Stimulated activated naive CD4-positive, alpha-beta T cell treated with Interleukin-2 at 50 U/mL for 16 hours (primary cell): Measurements from ENCODE around the gene ADGRL3.
"Not testable (repeated sequence)": the region's sequence is repeated elsewhere in the genome, so short reads cannot be mapped to it uniquely, and the experiment has no call there.

Source experiments
- DNase-seq: peaks from one replicate; lab custom pipeline; 2025; lab: John Stamatoyannopoulos, UW

ADGRL3 gene

DNA sequence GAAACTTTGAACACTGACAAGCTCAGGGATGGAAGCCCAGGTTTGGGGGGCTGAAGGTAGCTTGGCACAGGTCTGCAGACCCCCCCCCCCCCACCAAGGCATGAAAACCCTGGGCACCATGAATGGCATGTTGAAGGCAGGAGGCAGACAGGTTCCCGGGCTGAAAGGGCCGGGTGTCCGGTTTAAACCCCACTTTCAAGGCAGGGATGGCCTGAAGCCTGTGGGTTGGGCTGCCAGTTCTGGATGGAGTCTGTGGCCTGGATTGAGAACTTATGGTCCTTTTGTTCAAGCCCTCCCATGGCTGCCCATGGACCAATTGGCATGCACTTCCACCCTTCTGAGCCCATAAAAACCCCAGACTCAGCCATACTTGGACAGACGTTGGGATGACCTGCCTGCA, 616.9 kb downstream of the ADGRL3 start:
- DNase-seq = no peak

DNA sequence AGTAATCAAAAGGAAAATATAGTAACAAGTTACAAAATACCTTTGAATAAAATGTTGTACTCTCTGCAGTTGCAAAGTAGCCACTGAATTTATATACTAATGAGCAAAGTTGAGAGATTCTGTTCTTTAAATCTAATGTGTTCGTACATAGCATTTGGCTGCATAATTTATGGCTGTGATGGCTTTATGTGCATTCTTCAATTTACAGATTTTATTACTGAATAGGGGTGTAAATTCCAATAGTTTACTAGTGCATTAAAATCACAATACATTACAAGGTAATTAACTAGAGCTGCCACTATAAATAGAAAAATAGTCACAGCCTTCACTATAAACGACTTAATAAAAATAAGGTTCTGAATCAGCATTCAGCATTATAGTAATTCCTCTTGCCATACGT, 620.0 kb downstream of the ADGRL3 start:
- no peak for DNase-seq

DNA sequence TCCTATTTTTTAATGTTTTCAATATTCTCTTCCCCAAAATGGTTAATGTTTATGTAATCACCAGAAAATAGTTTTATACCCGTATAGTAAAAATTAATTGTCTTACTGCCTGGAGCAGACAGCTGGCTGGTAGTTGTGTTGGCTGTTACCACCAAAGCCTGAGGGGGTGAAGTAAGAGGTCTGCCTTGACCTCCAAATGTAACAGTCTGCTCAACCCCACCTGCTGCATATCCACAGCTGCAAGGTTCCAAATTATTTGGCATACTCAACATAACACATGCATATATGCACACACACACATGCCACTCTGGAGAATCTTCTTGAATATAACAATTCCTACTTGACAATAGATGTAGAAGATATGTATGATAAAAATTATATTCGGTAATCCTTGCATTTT, 624.3 kb downstream of the ADGRL3 start:
- DNase-seq = no peak

DNA sequence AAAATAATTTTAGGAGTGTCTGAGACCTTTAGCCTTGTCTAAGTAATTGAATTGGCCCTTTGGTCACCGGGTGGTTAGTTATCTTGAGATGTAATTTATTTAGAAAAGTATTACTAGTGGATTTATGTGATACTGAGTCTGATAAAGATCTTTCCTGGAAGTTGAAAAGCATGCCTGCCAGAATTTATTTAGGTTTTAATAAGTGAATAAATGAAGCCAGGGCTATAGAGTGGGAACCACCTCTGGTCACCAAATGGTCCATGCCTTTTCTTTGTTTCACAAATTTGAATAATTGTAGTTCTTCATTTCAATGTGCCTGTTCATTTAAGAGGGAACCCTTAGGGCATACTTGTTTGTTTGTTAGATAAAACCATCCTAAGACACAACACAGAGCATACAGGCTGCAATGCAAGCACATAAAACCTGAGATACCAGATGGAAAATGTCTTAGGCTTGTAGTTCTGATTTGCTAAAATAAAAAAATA, 627.8 kb downstream of the ADGRL3 start:
- DNase-seq = no peak

DNA sequence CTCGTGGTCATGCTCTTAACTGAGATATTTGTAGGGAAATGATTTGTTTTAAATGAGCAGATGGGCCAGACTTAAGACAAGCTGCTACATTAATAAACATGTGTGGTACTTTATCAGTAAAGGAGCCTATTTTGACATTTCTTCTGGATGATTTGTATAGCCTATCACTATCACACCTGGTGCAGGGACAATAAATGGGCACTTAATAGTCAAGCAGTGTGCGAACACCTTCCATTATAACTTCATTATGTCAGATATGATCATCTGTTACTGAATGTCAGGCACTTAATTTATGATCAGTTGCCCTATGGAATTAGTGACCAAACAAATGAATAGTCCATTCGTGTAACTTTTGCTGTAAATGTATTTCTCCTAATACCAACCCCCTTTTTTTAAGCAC, 628.8 kb downstream of the ADGRL3 start:
- DNase-seq = no peak

DNA sequence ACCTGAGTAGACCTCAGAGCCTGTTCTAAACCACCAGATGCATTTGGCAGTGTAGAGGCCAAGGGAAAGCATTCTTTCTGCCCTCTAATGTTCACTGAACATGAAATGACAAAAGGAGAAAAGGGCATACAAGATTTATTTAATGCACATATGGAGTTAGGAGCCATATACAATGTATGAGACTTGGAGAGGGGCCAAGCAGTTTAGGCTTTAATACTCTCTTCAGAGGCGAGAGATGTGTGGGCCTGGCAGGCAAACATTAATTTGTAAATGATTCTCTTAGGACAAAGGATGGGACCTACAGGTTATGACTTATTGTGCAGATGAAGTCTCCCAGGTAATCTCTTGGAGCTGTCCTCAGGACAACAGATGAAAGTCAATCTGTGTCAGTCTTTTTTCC, 631.9 kb downstream of the ADGRL3 start:
- no peak for DNase-seq

DNA sequence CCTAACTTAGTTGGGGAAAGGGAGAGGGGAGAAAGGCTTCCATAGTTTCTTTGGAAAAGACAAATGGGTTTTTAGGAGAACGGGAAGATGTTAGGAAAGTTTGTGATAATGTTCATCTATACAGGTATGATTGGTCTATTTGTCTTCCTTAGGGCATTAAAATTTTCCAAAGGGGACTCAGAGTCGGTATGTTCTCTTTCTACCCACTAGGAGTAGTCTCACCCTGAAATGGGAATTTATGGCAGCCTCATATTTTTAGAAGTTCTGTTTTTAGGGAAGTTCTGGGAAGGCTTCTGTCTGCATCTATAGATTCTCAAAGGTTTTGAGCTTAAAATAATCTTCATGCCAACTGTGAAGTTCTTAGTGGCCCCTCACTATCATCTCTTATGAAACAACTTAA, 637.3 kb downstream of the ADGRL3 start:
- no peak for DNase-seq

DNA sequence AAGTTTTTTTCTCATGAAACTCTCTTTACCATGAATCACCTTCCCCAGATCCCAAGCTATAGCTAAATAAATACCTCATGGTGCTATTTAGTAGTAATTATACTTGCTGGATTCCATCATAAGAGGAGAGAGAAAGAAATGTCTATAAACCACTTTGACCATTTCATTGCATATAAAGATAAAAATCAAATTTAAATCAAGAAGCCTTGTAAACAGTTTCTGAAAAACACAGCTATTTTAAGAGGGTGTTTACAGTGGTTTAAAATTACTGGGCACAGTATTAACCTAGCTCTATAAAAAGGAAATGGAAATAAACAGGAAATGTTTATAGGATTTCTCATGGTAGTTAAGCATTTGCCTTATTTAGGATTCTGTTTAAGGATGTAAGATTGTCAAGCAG, 637.9 kb downstream of the ADGRL3 start:
- no peak for DNase-seq

DNA sequence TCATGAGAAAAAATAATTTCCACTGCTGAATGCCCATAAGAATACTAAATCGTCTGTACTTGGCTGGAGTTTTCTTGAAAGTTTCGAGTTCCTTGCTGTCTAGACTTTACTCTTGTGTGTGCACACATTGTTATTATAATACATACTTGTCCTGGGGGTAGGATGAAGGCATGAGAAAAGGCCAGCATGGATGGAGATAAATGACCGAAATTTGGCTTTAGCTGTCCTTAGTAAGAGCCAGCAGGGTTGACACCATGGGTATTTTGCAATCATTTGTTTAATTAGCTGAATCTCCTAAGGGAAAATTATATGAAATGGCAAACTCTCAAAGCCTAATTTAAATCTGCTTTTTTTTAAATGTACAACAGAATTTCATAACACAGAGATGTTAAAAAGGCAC, 641.6 kb downstream of the ADGRL3 start:
- no peak for DNase-seq

DNA sequence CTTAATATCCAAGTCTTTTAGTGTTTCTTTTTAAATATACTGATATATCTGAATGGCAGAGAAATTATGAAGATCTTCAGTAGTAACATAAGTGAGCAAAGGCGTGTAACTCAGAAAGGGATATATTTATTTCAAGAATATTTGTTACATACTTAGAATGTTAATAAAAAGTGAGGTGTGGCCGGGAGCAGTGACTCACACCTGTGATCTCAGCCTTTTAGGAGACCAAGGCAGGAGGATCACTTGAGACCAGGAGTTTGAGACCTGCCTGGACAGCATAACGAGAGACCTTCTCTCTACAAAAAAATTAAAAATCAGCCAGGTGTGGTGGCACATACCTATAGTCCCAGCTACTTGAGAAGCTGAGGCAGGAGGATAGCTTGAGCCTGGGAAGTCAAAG, 651.0 kb downstream of the ADGRL3 start:
- DNase-seq = no peak

DNA sequence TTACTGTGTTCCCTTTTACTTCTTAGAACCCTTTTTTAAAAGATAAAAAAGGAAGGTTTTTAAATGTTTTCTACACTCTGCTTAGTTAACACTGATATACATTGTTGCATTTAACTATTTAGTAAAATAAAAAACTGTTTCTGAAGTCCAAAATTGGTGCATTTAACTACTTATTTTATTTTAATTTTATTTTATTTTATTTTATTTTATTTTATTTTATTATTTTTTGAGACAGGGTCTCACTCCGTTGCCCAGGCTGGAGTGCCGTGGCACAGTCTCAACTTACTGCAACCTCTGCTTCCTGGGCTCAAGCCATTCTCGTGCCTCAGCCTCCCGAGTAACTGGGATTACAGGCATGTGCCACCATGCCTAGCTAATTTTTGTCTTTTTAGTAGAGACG, 652.0 kb downstream of the ADGRL3 start:
- DNase-seq = not testable (repeated sequence)

DNA sequence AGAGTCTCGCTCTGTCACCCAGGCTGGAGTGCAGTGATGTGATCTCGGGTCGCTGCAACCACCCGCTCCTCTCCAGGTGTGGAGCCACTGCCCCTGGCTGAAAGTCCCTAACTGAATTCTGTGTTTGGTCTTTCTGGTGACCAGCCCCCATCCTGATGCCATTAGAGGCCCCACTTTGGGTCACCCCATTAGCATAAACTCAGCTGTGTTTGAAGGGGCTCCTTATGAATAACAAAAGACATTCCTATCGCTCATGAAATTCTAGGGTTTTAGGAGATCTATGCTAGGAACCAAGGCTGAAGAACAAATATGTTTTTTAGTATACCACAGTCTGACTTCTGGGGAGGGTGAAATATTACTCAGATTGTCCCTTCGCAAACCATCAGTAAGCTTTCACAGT, 652.9 kb downstream of the ADGRL3 start:
- DNase-seq = no peak

DNA sequence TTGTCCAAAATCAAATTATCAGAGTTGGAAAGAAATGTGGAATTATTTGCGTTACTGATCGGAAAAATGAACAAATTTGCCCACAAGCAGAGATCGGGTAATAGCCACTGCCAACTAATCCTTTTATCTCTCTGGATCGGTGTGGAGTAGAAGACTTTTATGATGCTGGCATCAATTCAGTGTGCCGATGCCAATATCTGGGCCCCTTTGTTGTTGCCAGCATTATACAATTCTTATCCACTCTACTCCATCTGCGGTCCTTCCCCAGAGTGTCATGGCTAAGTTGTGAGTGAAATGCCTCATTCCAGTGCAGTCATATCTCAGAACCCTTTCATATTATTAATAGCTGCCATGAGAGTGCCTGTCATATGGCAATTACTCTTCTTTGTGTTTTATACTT, 660.2 kb downstream of the ADGRL3 start:
- DNase-seq = no peak

DNA sequence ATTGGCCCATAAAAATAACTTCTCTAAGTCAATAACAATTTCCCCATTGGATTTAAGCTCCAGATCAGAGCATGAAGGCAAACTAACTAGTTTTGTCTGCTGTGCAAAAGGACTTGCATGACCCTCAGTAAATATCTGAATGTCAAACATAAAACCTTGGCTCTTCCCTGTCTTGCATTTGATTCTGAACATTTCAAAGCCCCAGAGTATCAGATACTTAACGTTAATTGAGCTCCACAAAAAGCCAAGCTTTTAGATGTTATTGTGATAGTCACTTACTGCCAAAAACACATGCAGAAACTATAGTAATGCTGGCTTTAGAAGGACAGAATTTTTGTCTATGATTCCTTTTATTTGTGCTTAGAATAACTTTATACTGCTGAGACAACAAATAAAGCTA, 664.2 kb downstream of the ADGRL3 start:
- no peak for DNase-seq

DNA sequence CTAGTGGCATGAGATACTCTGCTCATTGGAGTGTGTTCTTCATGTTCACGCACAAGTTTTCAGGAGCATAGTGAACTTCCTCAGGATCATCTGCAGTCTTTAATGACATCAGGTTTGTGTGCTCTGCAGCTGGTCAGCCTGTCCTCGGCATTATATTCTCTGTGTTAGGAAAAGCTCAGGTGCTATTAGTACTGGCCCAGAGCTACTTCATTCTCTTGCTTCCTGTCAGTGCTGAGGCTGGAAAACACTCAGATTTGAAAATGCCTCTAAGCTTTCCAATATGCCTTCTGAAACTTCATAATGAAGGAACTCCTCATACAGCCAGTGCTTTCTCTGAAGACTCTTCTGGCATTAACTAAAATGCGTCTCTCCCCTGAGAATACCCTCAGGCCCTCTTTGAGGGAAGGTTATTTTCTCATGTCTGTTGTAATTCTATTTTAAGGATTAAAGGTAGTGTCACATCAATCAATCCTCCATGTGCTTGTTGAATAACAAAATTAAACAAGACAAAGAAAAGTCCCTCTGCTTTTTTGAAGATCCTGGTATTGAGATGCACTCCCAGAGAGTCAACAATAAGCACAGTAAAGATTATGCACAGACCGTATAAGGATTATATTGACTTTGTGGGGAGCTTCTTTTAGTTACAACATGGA, 666.4 kb downstream of the ADGRL3 start:
- DNase-seq = no peak

DNA sequence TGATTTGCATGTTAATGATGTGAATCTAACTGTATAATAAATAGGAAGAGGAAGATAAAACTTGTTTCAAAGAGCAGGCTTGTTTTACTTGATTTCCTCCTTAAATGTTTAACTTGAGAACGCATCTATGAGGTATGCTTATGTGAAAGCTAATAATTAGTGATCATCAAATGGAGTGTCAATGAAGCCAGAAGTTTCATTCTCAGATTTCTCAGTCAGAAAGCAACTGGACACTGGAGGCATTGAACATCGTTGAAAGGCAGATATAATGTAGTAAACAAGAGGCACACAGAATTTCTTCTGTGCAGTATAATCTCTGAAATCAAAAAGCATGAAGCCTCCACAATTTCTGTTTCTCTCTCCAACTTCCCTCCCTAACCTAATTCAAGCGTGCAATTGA, 672.9 kb downstream of the ADGRL3 start:
- DNase-seq = no peak

DNA sequence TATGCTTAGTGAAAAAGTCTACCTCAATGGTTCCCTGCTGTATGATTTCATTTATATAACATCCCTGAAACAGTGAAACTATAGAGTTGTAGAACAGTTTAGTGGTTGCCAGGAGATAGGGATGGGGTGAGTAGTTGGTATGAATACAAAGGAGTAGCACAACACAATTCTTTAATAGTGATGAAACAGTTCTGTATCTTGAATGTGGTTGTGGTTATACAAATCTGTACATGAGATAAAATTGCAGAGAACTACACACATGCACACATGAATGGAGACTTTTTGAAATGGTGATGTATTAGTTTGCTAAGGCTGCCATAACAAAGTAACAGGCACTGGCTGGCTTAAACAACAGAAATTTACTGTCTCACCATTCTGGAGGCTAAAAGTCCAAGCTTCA, 677.1 kb downstream of the ADGRL3 start:
- no peak for DNase-seq

DNA sequence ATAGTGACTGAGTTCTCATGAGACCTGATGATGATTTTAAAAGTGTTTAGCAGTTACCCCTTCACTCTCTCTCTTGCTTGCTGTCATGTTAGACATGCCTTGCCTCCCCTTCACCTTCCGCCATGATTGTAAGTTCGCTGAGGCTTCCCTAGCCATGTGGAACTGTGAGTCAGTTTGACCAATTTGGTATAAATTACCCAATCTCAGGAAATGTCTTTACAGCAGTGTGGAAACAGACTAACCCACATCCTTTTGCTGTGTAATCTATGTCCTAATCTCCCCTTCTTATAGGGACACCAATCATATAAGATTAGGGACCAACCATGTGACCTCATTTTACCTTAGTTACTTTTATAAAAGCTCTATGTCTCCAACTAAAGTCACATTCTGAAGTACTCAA, 677.8 kb downstream of the ADGRL3 start:
- DNase-seq = no peak

DNA sequence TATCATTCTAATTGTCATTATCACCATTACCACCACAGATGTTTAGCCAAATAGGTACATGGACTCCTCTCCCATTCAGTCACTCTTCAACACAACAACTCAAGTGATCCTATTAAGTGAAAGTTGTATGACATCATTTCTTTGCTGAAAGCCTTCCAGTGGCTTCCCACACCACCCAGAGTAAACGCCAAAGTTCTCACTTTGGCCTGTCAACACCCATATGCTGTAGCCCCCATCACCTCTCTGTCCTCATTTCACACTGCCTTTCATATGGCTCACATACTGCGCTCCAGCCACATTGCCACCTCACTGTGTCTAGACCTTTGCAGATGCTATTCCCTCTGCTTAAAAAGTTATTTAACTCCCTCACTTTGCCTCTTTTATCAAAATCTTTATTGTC, 682.3 kb downstream of the ADGRL3 start:
- no peak for DNase-seq

DNA sequence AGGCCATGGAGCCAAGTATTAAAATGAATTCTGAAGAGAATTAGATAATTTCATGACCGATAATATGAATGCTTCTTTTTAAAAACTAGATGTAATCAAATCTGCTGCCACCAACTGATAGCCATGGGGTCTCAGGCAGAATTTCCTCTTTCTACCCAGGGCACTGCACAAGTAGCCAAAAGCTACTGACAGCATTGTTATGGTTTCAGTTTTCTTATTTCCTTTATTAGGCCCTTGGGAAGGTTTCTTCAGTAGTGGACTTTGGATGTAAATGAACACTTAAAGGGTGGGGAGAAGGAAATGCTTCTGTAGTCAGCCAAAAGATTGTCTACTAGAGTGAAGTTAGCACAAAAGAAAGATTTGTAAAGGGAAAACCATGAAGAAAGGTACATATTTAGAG, 686.0 kb downstream of the ADGRL3 start:
- DNase-seq = no peak

DNA sequence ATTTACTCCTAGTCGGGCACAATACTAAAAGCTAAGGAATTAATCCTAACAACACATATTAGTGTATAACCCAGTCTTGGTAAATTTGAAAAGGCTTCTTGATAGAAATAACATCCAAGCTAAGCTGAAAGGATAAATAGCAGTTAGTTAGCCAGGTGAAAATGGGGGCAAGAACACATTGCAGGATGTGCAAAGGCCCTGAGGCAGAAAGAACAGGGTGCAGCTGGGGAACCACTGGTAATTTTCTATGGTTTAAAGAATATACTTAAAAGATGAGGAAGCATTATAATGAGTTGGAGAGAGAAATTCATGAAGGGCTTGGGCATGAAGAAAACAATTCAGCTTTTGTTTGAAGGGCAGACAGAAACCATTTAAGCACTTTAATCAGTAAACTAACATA, 689.0 kb downstream of the ADGRL3 start:
- no peak for DNase-seq

DNA sequence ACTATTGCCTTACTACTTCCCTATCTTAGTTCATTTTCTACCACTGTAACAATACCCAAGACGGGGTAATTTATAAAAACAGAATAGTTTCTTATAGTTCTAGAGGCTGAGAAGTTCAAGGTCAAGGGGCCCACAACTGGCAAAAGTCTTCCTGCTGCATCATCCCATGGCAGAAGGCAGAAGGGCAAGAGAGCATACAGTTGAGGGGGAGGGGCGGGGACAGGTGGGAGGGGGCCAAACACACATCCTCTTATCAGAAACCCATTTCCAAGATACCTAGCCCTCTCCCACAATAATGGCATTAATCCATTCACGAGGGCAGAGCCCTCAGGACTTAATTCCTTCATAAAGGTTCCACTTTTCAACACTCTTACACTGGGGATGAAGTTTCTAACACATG, 690.2 kb downstream of the ADGRL3 start:
- no peak for DNase-seq

DNA sequence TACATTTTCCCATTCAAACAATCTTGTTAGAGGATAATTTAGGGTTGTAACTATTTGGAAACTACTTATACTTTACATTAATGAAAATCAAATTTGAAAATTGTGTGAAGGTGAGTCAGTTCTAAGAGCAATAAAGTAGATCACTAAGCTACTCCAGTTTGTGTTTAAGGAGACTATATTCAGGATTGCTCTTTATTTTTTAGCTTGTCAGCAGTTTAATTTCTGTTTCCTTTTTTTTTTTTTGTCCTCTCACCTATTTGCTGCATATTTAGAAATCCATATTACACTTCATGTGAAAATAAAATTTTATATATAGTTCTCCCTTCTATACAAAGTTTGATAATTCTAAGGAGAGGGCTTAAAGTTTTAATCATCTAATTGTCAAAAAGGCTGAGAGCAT, 691.8 kb downstream of the ADGRL3 start:
- DNase-seq = no peak

DNA sequence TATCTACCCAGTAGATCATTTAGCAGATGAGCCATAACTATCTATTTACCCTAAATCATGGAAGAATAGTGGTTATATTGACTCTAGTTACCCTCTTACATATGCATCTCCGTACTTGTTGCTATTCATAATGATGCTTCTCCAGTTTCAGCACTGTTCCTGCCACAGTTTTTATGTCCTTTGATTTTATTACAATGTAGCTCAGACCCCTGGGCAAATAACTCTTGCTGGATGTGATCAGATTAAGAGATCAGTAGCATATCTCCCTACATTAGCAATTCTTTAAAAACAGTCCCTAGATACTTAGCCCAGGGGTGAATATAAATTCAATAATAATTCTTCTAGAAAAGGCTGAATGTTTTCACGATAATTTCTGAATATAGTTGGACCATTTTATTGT, 696.5 kb downstream of the ADGRL3 start:
- DNase-seq = no peak

DNA sequence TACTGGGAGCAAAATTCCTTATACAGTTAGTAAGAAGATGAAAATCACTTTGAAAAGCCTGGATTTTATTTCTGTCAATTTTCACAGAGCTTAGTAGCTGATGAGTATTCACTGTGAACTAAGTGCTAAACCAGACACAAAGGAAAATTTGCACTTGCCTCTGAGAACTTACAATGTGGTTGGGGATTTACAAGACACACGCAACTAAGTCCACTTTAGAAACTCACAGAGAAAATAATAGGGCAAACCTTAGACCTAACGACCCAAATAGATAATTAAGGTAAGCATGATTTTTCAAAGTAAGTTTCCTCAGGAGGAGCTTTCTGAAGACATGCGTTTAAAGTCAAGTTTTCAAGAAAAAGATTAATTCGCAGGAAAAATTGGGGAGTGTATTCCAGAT, 708.9 kb downstream of the ADGRL3 start:
- DNase-seq = no peak
